HEK293T (cell line): ENCODE measurements around the gene DMRT1.
"Not testable (repeated sequence)": the region's sequence is repeated elsewhere in the genome, so short reads cannot be mapped to it uniquely, and the experiment has no call there.

ENCODE experiments used
- CTCF ChIA-PET: fragments of 350-600 bp; formaldehyde crosslinking; extraction: SDS; loops from one replicate; lab custom pipeline; 2021; ENCODE audit warnings: antibody characterized with exemption, inconsistent platforms; lab: Yijun Ruan, JAX
- POLR2A ChIA-PET: fragments of 350-600 bp; formaldehyde crosslinking; extraction: SDS; loops from one replicate; lab custom pipeline; 2020; ENCODE audit warnings: antibody characterized with exemption, inconsistent platforms; lab: Yijun Ruan, JAX
- DNase-seq: peaks from one replicate; pipeline ENCODE4 v3.0.0; 2012; ENCODE audit warnings: mixed read lengths; ENCODE audit errors: extremely low spot score
- ARNT ChIP-seq: fragments of 450-650 bp; IDR thresholded peaks from 2 replicates; pipeline ENCODE4 v1.6.1; 2017; ENCODE audit warnings: mild to moderate bottlenecking
- BHLHE40 ChIP-seq: fragments of 450-650 bp; IDR thresholded peaks from 2 replicates; pipeline ENCODE4 v1.6.1; 2016; ENCODE audit warnings: mild to moderate bottlenecking, moderate library complexity, borderline replicate concordance
- CTBP1 ChIP-seq: fragments of 450-650 bp; IDR thresholded peaks from 2 replicates; pipeline ENCODE4 v1.6.1; 2016; ENCODE audit warnings: borderline replicate concordance
- ELF4 ChIP-seq: fragments of 450-650 bp; IDR thresholded peaks from 2 replicates; pipeline ENCODE4 v1.6.1; 2017; ENCODE audit warnings: antibody characterized with exemption
- FOXA1 ChIP-seq: fragments of 450-650 bp; IDR thresholded peaks from 2 replicates; pipeline ENCODE4 v1.6.1; 2016; ENCODE audit warnings: mild to moderate bottlenecking
- FOXK2 ChIP-seq: fragments of 450-650 bp; IDR thresholded peaks from 2 replicates; pipeline ENCODE4 v1.6.1; 2016; ENCODE audit warnings: mild to moderate bottlenecking
- FOXM1 ChIP-seq: fragments of 450-650 bp; IDR thresholded peaks from 2 replicates; pipeline ENCODE4 v1.6.1; 2017; ENCODE audit warnings: mild to moderate bottlenecking, borderline replicate concordance
- HDGF ChIP-seq: fragments of 450-650 bp; IDR thresholded peaks from 2 replicates; pipeline ENCODE4 v1.6.1; 2017; ENCODE audit warnings: antibody characterized with exemption, borderline replicate concordance
- L3MBTL2 ChIP-seq: fragments of 450-650 bp; conservative IDR thresholded peaks from 2 replicates; pipeline ENCODE4 v1.6.1; 2016; ENCODE audit warnings: mild to moderate bottlenecking
- LEF1 ChIP-seq: fragments of 450-650 bp; IDR thresholded peaks from 2 replicates; pipeline ENCODE4 v1.6.1; 2017; ENCODE audit warnings: mild to moderate bottlenecking, borderline replicate concordance
- NFRKB ChIP-seq: fragments of 450-650 bp; IDR thresholded peaks from 2 replicates; pipeline ENCODE4 v1.6.1; 2016; ENCODE audit warnings: mild to moderate bottlenecking, moderate library complexity
- PKNOX1 ChIP-seq: fragments of 450-650 bp; IDR thresholded peaks from 2 replicates; pipeline ENCODE4 v1.6.1; 2016
- SP1 ChIP-seq: fragments of 450-650 bp; IDR thresholded peaks from 2 replicates; pipeline ENCODE4 v1.6.1; 2017
- SUZ12 ChIP-seq: fragments of 450-650 bp; IDR thresholded peaks from 2 replicates; pipeline ENCODE4 v1.6.1; 2016; ENCODE audit warnings: mild to moderate bottlenecking
- TARDBP ChIP-seq: fragments of 450-650 bp; IDR thresholded peaks from 2 replicates; pipeline ENCODE4 v1.6.1; 2016
- ZNF384 ChIP-seq: fragments of 450-650 bp; IDR thresholded peaks from 2 replicates; pipeline ENCODE4 v1.6.1; 2016

The DMRT1 gene

GRCh38 chr9:994005-994404 lies 152.5 kb downstream of the DMRT1 start:
- DNase-seq = no peak
- POLR2A ChIA-PET = no interaction called here
- CTCF ChIA-PET = no interaction called here
- TF ChIP-seq FOXM1 (no peak), SUZ12 (no peak), NFRKB (no peak), HDGF (no peak), ZNF384 (no peak), ELF4 (no peak), FOXA1 (no peak), ARNT (no peak), BHLHE40 (no peak), L3MBTL2 (no peak), CTBP1 (no peak), FOXK2 (no peak)

- POLR2A ChIA-PET = no interaction called here
- TF ChIP-seq PKNOX1 = no peak
- no peak for TF ChIP-seq ARNT
- no peak for TF ChIP-seq NFRKB
- no peak for TF ChIP-seq TARDBP
- TF ChIP-seq L3MBTL2 = no peak
- TF ChIP-seq ELF4 = no peak
- TF ChIP-seq FOXM1 = no peak
- TF ChIP-seq FOXK2 = no peak
- TF ChIP-seq BHLHE40 = no peak
- no peak for TF ChIP-seq ZNF384
- CTCF ChIA-PET = no interaction called here
- no peak for DNase-seq
Observed at GRCh38 chr9:995192-995591, 153.7 kb downstream of the DMRT1 start.

- no peak for DNase-seq
- ChIA-PET POLR2A (no interaction called here), CTCF (no interaction called here)
- no peak for TF ChIP-seq LEF1
- TF ChIP-seq CTBP1 = no peak
- no peak for TF ChIP-seq FOXA1
- no peak for TF ChIP-seq ARNT
- no peak for TF ChIP-seq ELF4
- TF ChIP-seq PKNOX1 = no peak
- TF ChIP-seq HDGF = no peak
- no peak for TF ChIP-seq FOXK2
- no peak for TF ChIP-seq TARDBP
- no peak for TF ChIP-seq L3MBTL2
- no peak for TF ChIP-seq NFRKB
- no peak for TF ChIP-seq SUZ12
- TF ChIP-seq BHLHE40 = no peak
- TF ChIP-seq SP1 = no peak
- no peak for TF ChIP-seq FOXM1
Observed at GRCh38 chr9:995781-996180, 154.3 kb downstream of the DMRT1 start.

- CTCF ChIA-PET, POLR2A ChIA-PET, DNase-seq: not testable (repeated sequence)
Observed at GRCh38 chr9:998299-999110, 157.0 kb downstream of the DMRT1 start.

- POLR2A ChIA-PET = no interaction called here
- no peak for DNase-seq
- CTCF ChIA-PET = no interaction called here
- TF ChIP-seq CTBP1 (no peak), PKNOX1 (no peak), FOXA1 (no peak), HDGF (no peak), FOXK2 (no peak), ZNF384 (no peak), SUZ12 (no peak), BHLHE40 (no peak), SP1 (no peak), ELF4 (no peak), FOXM1 (no peak), TARDBP (no peak), LEF1 (no peak), ARNT (no peak), L3MBTL2 (no peak), NFRKB (no peak)
Observed at GRCh38 chr9:1001838-1002237, 160.3 kb downstream of the DMRT1 start.

- ChIA-PET CTCF (interaction anchor here (0.6 kb wide), 2 partner anchors 140 to 790 kb away, joined by 3 to 4 read pairs; no protein-coding TSS in a partner anchor), POLR2A (no interaction called here)
- TF ChIP-seq TARDBP (no peak), HDGF (no peak), FOXA1 (no peak), ARNT (no peak), PKNOX1 (no peak), CTBP1 (no peak), BHLHE40 (no peak), LEF1 (no peak), SUZ12 (no peak), L3MBTL2 (no peak), NFRKB (no peak), SP1 (no peak), FOXK2 (no peak), ELF4 (no peak), ZNF384 (no peak), FOXM1 (no peak)
- no peak for DNase-seq
Observed at GRCh38 chr9:1002678-1003077, 161.2 kb downstream of the DMRT1 start.
